HG02763 (cell line): ENCODE results near the gene TNFRSF1A.

ENCODE experiments used
- ATAC-seq: cut with Tn5 transposase; IDR thresholded peaks from one replicate; pipeline ENCODE4 v1.9.1; 2021; ENCODE audit warnings: mild to moderate bottlenecking, moderate library complexity; ENCODE audit not compliant: unreplicated experiment

TNFRSF1A gene

DNA sequence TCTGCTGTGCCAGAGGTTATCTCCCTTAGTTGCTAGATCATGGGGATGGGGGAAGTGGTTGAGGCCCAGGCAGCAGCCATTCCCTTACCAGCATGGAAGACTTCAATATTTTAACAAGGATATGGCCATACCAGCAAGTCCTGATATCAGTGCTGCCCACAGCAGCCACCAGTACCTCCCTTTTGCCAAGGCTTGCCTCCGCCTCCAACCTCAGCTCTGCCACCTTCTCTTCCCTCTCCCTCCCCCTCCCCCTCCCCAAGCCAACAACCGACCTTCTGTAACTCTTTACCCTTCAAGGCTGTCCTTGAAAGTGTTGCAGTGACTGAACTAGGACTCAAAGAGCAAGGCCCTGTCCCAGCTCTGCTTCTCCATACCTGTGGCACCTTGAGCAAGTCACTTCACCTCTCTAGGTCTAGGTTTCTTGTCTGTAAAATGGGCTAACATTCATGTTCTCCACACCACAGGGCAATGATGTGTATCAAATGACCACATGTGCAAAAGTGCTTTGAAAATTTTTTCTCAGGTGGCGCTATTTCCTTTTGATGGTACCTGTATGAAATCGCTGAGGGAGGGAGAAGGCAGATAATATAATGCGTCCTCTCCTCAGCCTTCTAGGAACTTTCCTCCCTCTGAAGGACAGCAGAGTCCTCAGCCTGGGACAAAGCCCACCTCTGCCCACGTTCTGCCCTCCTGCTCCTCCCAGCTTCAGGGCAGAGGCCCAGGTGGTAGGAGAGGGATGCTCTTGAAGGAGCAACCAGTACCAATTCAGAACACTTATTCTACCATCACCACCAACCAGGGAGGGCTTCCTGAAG, 16.7 kb downstream of the TNFRSF1A start:
- ATAC-seq: no peak

DNA sequence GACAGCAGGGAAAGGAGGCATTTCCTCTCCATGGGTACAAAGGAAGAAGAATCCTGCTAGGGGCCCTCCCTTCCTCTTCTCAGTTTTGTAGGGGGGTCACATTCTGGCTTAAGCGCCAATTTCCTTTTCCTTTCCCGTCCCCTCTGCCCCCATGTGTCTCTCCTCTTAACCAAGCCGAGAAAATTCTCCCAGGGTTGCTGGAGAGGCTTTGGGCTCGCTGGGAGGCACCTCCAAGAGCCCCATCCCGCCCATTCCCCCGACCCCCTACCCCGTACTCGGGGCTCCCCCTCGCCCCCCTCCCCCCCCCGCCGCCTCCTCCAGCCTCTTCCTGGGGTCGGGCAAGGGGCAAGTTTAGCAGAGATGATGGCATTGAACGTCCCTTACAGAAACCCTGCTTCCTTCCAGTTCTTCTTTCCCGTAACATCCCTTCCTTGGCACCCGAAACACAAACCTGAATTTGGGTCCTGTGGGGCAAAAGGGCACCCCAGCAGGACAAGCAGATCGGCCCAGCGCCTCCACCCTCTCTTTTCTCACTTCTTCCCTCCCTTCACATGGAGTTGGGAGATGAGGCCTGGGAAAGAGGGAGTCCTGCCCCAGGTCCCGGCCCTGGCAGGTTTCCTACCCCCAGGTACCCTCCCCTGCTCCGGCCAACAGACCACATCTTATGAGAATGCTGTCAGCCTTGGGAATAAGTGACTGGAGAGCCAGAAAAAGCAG, 17.7 kb downstream of the TNFRSF1A start:
- no peak for ATAC-seq

DNA sequence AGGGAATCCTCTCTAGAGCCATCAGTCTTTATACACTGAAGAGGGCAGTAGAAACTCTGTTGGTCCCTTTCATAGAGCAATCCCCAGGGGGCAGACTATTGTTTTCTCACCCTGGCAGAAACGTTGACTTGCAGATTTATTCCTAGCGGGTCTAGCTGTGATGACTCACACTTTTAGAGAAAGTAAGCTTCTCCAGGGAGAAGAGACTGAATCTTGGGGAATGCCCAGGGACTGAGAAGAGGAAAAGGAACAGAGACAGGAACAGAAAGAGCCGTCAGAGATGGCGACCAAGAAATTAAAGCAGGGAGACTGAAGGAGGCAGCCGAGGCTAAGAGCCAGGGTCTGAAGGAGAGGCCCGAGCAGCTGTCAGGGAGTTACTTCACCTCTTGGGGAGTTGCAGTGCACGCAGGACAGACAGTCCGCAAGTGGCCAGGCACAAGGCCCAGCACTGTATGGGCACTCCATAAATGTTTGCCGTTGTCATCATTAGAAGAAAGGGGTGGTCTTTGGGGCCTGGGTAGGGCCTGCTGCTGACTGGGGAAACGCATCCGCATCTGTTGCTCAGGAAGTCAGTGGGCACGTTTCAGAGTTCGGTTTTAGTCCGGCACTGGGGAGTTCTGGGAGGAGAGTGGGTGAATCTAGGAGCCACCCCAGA, 18.4 kb downstream of the TNFRSF1A start:
- no peak for ATAC-seq

DNA sequence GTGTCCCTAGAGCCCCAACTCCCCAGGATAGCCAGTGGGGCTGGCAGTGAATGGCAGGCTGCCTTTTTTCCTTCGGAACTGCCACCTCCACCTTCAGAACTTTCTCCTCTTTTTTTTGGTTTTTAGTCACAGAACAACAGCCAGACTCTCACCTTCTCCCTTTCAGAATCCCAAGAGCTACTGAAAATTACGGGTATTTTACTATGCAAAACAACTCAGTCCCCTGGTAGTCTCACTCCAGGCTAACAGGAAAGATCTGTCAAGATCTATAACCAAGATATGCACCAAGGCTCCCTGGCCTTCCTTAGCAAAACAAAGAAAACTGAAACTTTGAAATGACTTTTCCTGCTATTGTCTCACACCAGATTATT, 18.9 kb downstream of the TNFRSF1A start:
- no peak for ATAC-seq

DNA sequence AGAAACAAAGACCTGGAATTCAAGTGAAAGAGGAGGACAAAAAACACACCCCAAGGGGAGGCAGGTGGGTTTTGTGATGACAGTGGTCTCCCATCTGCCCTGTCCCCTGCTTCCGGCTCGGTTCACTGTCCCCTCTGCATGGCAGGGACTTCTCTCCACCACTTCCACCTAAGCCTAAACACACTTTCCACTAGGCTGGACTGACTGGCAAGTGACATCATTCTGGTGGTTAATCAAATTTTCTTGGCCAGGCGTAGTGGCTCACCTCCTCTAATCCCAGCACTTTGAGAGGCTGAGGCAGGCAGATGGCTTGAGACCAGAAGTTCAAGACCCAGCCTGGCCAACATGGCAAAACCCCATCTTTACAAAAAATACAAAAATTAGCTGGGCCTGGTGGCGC, 19.5 kb downstream of the TNFRSF1A start:
- no peak for ATAC-seq

DNA sequence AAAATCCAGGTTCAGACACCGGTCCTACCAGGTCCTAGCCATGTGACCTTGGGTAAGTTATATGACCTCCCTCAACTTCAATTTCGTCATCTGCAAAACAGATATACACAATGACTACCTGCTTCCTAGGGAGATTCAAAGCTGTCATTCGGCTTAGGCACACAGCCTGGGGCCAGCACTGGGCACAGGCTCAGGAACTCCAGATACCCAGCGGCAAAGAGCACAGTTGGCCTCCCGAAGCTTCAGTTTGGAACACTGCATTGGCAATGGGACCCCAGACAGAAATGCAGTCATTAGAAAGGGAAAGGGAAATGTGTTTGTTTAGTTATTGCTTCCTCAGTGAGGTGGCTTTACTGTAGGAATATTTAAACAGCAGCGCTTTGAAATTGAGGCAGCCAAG, 20.0 kb downstream of the TNFRSF1A start:
- no peak for ATAC-seq

DNA sequence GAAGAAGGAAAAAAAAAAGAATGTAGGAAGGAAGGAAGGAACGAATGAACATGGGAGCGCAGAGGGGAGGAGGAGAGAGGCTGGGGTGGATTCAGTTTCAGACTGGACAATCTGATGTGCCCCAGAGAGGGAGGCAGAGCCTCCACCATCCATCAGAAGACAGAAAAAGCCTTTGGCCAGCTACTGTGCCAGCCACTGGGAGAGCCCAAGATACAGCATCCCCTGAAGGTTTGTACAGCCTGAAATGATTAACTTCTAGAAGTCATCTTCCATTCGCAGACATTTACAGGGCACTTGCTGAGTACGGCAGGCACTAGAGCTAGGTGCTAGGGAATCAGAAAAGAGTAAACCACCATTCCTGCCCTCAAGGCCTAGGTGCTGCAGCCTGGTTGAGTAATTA, 22.4 kb downstream of the TNFRSF1A start:
- ATAC-seq: no peak

DNA sequence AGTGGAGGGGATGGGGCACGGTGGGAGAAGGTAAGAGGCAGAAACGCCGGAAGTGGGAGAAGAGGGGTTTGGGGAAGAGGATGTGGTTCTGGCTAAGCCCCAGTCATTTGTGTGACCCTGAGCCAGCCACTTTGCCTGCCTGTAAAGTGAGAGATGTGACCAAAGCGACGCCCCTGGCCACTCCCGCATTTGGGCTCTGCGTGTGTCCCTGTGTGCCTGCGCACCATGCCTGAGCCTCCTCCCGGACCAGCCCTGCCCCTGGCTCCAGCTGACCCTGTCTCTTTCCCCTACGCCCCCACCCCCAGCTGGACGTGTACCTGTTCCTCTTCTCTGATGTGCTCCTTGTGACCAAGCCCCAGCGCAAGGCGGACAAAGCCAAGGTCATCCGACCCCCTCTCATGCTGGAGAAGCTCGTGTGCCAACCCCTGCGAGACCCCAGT, 23.4 kb downstream of the TNFRSF1A start:
- no peak for ATAC-seq

DNA sequence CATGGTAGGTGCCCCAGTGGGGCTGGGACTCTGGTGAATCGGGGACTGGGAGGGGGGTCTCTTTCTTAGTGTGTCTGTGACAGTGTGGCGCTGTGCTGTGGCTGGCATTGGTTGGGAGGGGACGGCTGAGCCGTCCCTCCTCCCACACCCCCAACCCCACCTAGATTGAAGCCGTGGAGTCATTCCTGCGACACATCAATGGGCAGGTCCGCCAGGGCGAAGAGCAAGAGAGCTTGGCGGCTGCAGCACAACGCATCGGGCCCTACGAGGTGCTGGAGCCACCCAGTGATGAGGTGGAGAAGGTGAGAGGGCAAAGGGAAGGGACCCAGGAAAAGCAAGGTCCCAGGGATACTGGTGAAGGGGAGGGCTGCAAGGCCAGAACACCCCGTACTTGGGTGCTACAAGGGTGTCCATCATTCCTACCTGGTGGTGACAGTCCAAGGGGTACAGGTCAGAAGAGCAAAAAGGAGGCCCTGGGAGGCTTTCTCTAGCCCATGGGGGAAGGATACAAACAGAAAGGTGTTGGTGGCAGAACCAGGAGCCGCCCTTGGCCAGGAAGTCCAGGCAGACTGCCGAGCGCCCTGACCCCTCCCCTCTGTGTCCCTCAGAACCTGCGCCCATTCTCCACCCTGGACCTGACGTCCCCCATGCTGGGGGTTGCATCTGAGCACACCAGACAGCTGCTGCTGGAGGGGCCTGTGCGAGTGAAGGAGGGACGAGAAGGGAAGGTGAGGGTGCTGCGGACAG, 24.0 kb downstream of the TNFRSF1A start:
- no peak for ATAC-seq

DNA sequence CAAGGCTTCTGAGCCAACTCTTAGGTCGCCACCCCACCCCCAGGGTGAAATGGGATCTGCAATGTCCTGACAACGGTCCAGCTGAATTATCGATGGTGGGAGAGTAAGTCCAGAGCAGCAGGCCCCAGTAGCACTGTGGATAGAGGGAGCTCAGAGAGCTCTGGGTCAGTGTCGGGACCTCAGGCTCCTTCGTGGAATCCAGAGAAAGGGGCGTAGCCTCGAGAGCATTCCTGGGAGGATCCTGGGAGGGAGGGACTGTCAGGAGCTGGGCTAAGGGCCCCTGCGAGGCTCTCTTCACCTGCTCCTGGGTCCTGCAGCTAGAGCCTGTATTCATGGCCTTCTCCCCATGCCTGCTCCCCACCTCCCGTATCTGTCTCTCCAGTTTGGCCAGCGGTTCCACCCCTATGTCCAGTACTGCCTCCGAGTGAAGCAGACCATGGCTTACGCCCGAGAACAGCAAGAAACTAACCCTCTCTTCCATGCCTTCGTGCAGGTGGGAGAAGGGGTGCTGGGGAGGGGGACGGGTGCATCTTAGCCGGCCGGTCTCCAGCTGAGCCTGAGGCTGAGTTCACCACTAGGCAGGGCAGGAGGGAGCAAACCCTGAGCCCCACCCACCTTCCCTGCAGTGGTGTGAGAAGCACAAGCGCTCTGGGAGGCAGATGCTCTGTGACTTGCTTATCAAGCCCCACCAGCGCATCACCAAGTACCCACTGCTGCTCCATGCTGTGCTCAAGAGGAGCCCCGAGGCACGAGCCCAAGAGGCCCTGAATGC, 24.8 kb downstream of the TNFRSF1A start:
- no peak for ATAC-seq

DNA sequence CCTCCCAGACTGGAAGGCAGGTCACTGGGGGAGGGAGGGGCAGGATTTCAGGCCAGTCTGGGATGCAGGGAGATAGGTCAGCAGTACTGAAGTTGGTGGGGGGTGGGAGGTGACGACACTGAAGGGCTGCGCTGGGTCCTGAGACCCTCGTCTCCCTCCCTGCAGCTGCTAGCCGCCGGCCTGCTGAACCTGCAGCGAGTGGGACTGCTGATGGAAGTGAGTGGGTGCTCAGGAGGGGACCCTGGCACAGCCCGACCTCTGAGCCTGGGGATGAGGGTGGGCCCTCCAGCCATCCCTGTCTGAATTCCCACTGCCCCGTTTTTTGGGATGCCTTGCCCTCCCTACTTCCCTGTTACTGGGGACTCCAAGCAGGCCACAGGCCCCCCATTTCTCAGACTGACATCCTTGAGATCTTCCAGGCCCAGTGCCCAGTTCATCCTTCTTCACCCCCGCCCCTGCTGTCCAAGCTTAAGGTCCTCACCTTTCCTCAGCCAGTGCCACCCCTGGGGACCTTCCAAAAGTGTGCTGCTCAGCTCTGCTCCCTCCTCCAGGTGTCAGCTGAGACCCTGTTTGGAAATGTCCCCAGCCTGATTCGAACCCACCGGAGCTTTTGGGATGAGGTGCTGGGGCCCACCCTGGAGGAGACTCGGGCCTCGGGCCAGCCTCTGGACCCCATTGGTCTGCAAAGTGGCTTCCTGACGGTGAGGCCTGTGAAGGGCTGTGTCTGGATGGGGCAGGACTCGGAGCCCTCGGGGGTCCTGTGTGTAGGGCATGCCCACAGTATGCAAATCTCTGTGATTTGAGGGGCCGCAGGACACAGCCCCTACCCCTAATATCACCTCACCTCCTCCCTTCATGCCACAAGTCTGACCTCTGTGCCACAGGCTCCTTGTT, 25.9 kb downstream of the TNFRSF1A start:
- no peak for ATAC-seq

DNA sequence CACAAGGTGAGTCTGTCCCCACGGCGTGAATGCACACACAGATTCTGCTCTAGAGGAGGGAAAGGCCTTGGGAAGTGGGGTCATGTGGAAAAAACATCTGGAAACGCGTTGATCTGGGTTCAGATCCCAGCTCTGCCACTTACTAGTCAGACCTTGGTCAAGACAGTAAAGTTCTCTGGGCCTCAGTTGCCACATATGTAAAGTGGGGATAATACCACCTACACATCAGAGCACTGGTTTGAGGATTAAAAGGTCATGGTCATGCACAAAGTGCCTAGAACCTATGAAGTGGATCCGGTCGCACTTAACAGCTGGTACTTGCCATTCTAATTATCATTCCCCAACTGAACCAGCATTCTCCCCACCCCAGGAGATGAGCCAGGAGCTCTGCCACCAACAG, 26.7 kb downstream of the TNFRSF1A start:
- ATAC-seq: no peak

DNA sequence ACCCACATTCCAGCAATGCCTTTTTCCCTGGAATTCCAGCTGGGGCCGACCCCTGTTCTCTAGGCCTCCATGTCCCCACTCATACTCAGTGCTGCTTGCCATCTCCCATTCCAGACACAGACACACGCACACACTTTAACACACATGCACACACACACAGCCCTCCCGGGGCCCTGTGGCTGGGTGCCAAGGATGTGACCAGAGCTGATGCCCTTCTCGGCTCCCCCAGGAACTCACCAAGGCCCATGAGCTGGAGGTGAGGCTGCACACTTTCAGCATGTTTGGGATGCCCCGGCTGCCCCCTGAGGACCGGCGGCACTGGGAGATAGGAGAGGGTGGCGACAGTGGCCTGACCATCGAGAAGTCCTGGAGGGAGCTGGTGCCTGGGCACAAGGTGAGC, 27.1 kb downstream of the TNFRSF1A start:
- no peak for ATAC-seq

DNA sequence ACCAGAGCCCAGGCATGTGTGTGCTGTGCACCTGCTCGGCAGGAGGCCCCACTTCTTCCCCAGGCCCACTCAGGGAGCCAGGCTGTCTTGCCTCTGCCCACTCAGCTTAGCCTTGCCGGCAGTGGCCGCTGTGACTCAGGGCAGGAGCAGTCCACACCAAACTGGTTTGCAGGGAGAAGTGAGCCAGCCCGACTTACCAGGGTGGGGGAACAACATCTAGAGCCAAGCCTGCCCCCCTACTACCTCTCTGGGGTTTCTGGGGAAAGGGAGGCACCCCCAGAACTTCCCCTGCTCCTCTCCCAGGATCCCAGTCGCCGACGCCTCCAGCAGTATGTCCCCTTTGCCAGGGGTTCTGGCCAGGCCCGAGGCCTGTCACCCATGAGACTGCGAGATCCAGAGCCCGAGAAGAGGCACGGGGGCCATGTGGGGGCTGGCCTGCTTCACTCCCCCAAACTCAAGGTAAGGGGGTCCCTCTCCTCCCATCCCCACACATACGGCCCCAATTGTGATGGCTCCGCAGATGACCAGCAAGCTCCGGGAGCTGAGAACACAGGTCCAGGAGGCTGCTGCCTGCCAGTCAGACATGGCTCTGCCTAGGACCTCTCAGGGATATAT, 28.4 kb downstream of the TNFRSF1A start:
- no peak for ATAC-seq

DNA sequence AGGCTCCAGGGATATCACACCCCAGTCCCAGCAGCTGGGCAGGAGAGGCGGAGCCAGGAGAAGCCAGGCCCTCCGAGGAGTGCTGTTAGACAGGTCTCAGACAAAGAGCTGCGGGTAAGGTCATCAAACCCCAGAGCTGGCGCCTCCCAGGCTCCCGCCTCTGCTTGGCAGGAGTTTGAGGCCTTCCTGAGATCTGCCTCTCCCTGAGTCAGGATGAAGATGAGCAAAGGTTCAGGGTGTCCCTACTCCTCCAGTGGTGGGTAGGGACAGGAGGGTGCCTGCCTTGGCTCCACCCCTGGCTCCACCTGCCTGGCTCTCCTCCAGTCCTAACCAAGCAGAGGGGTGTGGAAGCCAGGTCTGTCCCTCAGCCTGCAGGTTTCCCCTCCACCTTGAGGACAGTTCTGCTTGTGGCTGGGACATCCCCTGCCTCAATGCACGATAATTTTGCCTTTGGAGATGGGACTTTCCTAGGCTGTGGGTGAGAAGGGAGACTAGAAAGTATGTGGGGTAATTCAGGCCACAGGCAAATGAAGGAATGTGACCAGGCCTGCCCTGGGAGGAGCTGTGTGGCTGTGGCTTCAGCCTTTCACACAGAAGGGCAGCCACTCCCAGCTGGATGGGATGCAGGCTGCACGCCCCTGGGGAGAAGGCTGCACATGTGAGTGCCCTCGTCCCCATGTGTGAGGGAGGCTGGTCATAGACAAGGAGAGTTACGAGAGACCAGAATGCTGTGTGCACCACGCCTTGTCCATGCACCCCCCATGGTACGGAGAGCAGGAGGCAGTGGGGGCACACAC, 29.1 kb downstream of the TNFRSF1A start:
- ATAC-seq: peak; percentile 49

DNA sequence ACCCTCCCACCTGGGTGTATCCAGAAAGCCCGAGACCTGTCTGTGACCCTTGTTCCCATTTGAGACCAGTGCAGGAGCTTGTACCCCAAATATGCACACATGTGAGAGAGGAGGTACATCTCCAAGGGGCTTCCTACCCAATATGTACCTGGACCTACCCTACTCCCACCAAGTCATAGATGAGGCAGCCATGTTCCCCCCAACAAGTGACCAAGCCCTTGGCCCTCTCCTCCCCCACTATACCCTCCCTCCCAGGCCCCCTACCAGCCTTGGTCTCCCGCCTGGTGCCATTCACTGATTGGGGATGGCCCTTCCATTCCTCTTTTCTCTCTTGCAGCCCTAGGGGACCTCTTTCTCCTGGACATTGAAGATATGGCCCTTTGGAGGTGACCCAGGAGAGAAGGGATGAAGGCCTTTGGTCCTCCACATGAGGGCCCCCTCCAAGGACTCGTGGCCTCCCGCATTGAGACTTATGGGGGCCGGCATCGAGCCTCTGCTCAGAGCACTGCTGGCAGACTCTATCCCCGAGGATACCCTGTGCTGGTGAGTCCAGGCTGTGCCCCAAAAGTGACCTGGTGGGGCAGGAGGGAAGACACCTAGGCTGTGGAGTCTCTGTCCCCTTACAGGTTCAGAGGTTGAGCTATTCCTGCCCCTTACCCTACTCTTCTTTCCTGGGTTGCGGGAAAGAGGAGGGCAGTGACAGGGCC, 29.9 kb downstream of the TNFRSF1A start:
- ATAC-seq: no peak

DNA sequence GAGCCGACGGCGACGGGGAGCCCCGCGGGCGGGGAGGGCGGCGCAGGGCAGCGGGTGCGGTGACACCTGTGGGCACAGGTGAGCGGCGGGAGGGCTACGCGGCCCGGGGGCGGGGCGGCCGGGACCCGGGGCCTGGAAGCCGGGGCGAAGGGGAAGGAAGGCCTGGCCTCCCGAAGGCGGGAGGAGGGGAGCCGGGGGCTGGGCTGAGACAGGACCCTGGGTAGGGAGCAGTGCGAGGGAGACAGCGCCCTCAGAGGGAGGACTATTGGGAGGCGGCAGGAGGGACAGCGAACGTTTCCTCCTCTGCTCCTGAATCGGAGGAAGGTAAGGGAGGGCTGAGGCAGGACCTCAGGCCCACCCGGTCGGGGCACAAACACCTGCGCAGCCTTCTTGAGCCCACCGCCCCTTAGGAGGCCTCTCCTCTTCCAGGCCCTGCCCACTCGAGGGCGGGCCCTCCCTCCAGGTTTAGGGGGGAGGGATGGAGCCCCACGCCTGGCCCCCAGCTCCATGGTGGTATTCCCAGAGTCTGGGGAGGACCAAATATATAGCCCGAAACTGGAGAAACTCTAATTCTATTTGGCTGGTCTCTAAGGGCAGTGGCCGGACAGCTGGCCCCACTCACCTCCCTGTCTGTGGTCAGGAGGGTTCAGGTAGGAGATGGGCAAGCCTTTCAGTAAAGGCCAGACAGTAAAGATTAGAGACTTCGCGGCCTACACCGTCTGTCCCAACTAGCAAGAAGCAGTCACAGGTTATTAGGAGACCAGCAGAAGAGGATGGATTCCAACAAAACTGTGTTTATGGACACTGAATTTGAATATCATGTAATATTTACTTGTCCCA, 30.9 kb downstream of the TNFRSF1A start:
- no peak for ATAC-seq
